K562 (cell line): ENCODE results near the gene ATAD5. TPM values are rescaled to one million over a fixed set of nuclear protein-coding genes. Genes with fewer than 3 reads are reported as not detected.
A peak's percentile ranks its signal among the peaks of the same experiment; 100 is the strongest.

Source experiments
- CEBPZ ChIP-seq: fragments of 150-350 bp; IDR thresholded peaks from 2 replicates; pipeline ENCODE4 v1.6.1; 2014; ENCODE audit warnings: low read depth, mild to moderate bottlenecking, low read length, borderline replicate concordance
- EGR1 ChIP-seq: fragments of 450-650 bp; conservative IDR thresholded peaks from 2 replicates; pipeline ENCODE4 v1.6.1; 2017; ENCODE audit warnings: mild to moderate bottlenecking
- HCFC1 ChIP-seq: IDR thresholded peaks from 2 replicates; pipeline ENCODE4 v1.6.1; 2012; ENCODE audit warnings: low read depth, low read length, improper control_type of control experiment
- HNRNPK ChIP-seq: fragments of 200-400 bp; formaldehyde crosslinking; IDR thresholded peaks from one replicate; pipeline ENCODE4 v1.6.1; 2018; ENCODE audit warnings: mild to moderate bottlenecking, low read depth, low read length; ENCODE audit not compliant: poor library complexity, severe bottlenecking
- KDM1A ChIP-seq, 2 experiments: fragments of 450-650 bp; IDR thresholded peaks; 2 replicates each; pipeline ENCODE4 v1.6.1; 2016; ENCODE audit warnings: mild to moderate bottlenecking in 2 of 2
- MXI1 ChIP-seq: IDR thresholded peaks from 2 replicates; pipeline ENCODE4 v1.6.1; 2011; ENCODE audit warnings: low read depth, mild to moderate bottlenecking, improper control_type of control experiment, low read length
- OTX1 ChIP-seq: fragments of 450-650 bp; formaldehyde crosslinking; IDR thresholded peaks from 2 replicates; pipeline ENCODE4 v1.4.0; 2022; ENCODE audit warnings: mild to moderate bottlenecking
- RCOR1 ChIP-seq, 2 experiments: IDR thresholded peaks; 2 replicates each; pipeline ENCODE4 v1.6.1; 2012; ENCODE audit warnings: low read depth in 2 of 2, low read length in 2 of 2, borderline replicate concordance in 1 of 2, improper control_type of control experiment in 1 of 2
- TEAD1 ChIP-seq, 2 experiments: fragments of 450-650 bp in 1 of 2; sonication (generic) in 1 of 2; formaldehyde crosslinking; IDR thresholded peaks; 2 replicates each; pipeline versions ENCODE4 v1.4.0 to v1.8.0; 2020 to 2022; ENCODE audit warnings: mild to moderate bottlenecking in 2 of 2, missing genetic modification reagents in 1 of 2
- ZBTB11 ChIP-seq, 3 experiments: fragments of 200-800 bp in 1 of 3; fragments of 250-450 bp in 1 of 3; fragments of 450-650 bp in 1 of 3; sonication (Bioruptor Pico) in 1 of 3; sonication (Bioruptor generic) in 1 of 3; formaldehyde crosslinking in 1 of 3; IDR thresholded peaks; 2 replicates each; pipeline versions ENCODE4 v1.6.1 to v1.8.0; 2016 to 2022; ENCODE audit warnings: mild to moderate bottlenecking in 2 of 3, missing genetic modification characterization in 2 of 3, missing compliant biosample characterization in 1 of 3, moderate library complexity in 1 of 3
- ZBTB2 ChIP-seq: fragments of 450-650 bp; IDR thresholded peaks from 2 replicates; pipeline ENCODE4 v1.6.1; 2016; ENCODE audit warnings: antibody characterized with exemption
- ZFP36 ChIP-seq: fragments of 150-350 bp; IDR thresholded peaks from 2 replicates; pipeline ENCODE4 v1.6.1; 2018; ENCODE audit warnings: low read length, low read depth; ENCODE audit not compliant: partially characterized antibody
- ZNF121 ChIP-seq: sonication (generic); formaldehyde crosslinking; conservative IDR thresholded peaks from 2 replicates; pipeline ENCODE4 v1.8.0; 2022; ENCODE audit warnings: missing genetic modification reagents
- ZNF583 ChIP-seq: fragments of 250-450 bp; sonication (Bioruptor Pico); IDR thresholded peaks from 2 replicates; pipeline ENCODE4 v1.4.0; 2020
- ZNF586 ChIP-seq: fragments of 450-650 bp; formaldehyde crosslinking; conservative IDR thresholded peaks from 2 replicates; pipeline ENCODE4 v1.4.0; 2020; ENCODE audit warnings: mild to moderate bottlenecking, moderate library complexity
- ZSCAN32 ChIP-seq: fragments of 450-650 bp; formaldehyde crosslinking; IDR thresholded peaks from 2 replicates; pipeline ENCODE4 v1.4.0; 2020; ENCODE audit warnings: mild to moderate bottlenecking, moderate library complexity
- polyA plus RNA-seq, 8 experiments: library from polyadenylated mRNA; depleted of rRNA in 4 of 8; stranded (reverse) in 5 of 8; unstranded in 3 of 8; fragments of >200 nt; fragmentation: Nextera tagmentation in 2 of 8; fragmentation: Illumina TruSeq in 1 of 8; extraction: Ambion mirVana in 2 of 8; extraction: Trizol in 1 of 8; gene quantifications; 2 replicates each; pipeline versions ENCODE4 v1.2.1 to v1.2.3, GENCODE V29; 2011 to 2014; ENCODE audit warnings: inconsistent platforms in 1 of 8, missing spikeins in 1 of 8
- total RNA-seq, 7 experiments: library from RNA; depleted of rRNA in 6 of 7; stranded (reverse); fragments of >200 nt in 6 of 7; fragmentation: Illumina TruSeq in 2 of 7; extraction: Trizol in 2 of 7; gene quantifications; 2 replicates each; pipeline versions ENCODE4 v1.2.1 to v1.2.3, GENCODE V29; 2011 to 2021; ENCODE audit warnings: low replicate concordance in 1 of 7

Gene ATAD5
- total and polyA plus RNA-seq, 9 of the 15 experiments (the other 6 are each of a cell fraction or from before 2014, with no cell fraction given): 4.6 to 25.6 (median 19.5) TPM

GRCh38 chr17:30824356-30825145 is 7.2 kb upstream of the ATAD5 start, which contains the start of gene CRLF3 (continued):
- TF ChIP-seq ZFP36: peak; percentile 55
- TF ChIP-seq EGR1: 0 out of 2 replicates have a peak, but pooled peaks have one; percentile 28
- TF ChIP-seq ZSCAN32: no peak
- peak; percentile 53; the same call in 1 of the 2 replicates for TF ChIP-seq ZBTB2
- no peak for TF ChIP-seq ZNF121 (CRISPR knock-in tag)
- peak in 1 of 3 experiments; percentile 71; a peak in 1 of 6 replicates for TF ChIP-seq ZBTB11 (CRISPR knock-in tag; IDR thresholded peaks at IDR 0.05)
- TF ChIP-seq KDM1A (IDR thresholded peaks at IDR 0.05): peak; percentile 14 to 24; a peak in 1 of 4 replicates
- TF ChIP-seq RCOR1 (IDR thresholded peaks at IDR 0.05; ENCODE audit: borderline replicate concordance in 1 of 2, low read depth in 2 of 2, low read length in 2 of 2): peak in 1 of 2 experiments; percentile 71; a peak in 1 of 4 replicates
- 0 out of 2 replicates have a peak, but pooled peaks have one; percentile 11 for TF ChIP-seq ZNF583 (CRISPR knock-in tag)
- 0 out of 2 replicates have a peak, but pooled peaks have one; percentile 13 for TF ChIP-seq MXI1
- TF ChIP-seq HNRNPK: peak; percentile 53
- no peak for TF ChIP-seq ZNF586
- TF ChIP-seq OTX1 (CRISPR knock-in tag): no peak
- TF ChIP-seq HCFC1: peak; percentile 64
- TF ChIP-seq TEAD1 (CRISPR knock-in tag; IDR thresholded peaks at IDR 0.05): peak in 1 of 2 experiments; percentile 57; a peak in 1 of 4 replicates
- 0 out of 2 replicates have a peak, but pooled peaks have one; percentile 44 for TF ChIP-seq CEBPZ
